Effector memory CD8-positive, alpha-beta T cell (primary cell): Measurements from ENCODE around the gene BMPR2.
"Not testable (repeated sequence)": the region's sequence is repeated elsewhere in the genome, so short reads cannot be mapped to it uniquely, and the experiment has no call there.

Experiments
- ATAC-seq: fragments of 150-1000 bp; cut with Tn5 transposase; replicated peaks from 2 replicates; pipeline ENCODE4 v1.10.0; 2021; ENCODE audit warnings: mild to moderate bottlenecking, moderate library complexity
- DNase-seq, 3 experiments: peaks; one replicate each; pipeline ENCODE4 v3.0.0; 2021
- H3K27ac Mint-ChIP-seq, 2 donors: one replicate each; pipeline ENCODE4 v1.8.0; 2022; ENCODE audit warnings: mild to moderate bottlenecking in 2 of 2, mixed read lengths in 2 of 2, moderate library complexity in 2 of 2
- H3K27me3 Mint-ChIP-seq, 2 donors: one replicate each; pipeline ENCODE4 v1.8.0; 2022; ENCODE audit warnings: mixed read lengths in 2 of 2
- H3K36me3 Mint-ChIP-seq: one replicate; pipeline ENCODE4 v1.8.0; 2022; ENCODE audit warnings: mild to moderate bottlenecking, moderate library complexity, mixed read lengths; ENCODE audit not compliant: insufficient read depth
- H3K4me1 Mint-ChIP-seq, 2 donors: one replicate each; pipeline ENCODE4 v1.8.0; 2022; ENCODE audit warnings: low read depth in 2 of 2, mixed read lengths in 2 of 2
- H3K4me3 Mint-ChIP-seq, 2 donors: one replicate each; pipeline ENCODE4 v1.8.0; 2022; ENCODE audit warnings: mild to moderate bottlenecking in 2 of 2, mixed read lengths in 2 of 2, moderate library complexity in 2 of 2
- H3K9me3 Mint-ChIP-seq, 2 donors: one replicate each; pipeline ENCODE4 v1.8.0; 2022; ENCODE audit warnings: mixed read lengths in 2 of 2

The BMPR2 gene

DNA sequence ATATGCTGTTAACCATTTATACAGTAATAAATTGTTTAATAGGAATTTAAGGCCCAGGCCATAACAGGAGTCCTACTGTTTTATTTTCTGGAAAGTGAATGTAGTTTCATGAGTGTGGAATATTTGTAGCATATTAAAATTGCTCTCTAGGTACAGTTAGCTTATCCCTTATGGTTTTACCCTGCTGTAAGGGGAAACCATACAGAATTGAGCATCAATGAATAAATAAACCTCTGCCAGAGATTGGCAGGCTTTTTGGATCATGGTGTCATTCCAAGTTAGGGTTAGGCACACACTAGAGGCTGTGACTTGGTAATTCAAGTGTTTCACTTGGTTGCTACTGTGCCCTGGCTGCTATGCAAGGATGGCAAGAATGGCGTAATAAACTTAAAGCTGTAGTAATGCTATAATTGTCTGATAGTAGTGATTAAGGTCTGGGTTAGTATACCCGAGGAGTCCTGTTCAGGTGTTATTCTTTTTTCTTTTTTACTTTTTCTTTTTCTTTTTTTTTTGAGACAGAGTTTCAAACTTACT lies 30.4 kb downstream of the BMPR2 start:
- Mint-ChIP-seq H3K36me3 (peaks cover 5% of the 10 kb centered on the region), H3K4me1 (peaks cover 0 to 5% of the 10 kb centered on the region in 2 donors), H3K27me3 (no peaks in the 10 kb centered on the region), H3K27ac (no peak overlapping the region), H3K4me3 (no peak overlapping the region), H3K9me3 (no peaks in the 10 kb centered on the region)
- no peak for ATAC-seq
- DNase-seq = no peak

DNA sequence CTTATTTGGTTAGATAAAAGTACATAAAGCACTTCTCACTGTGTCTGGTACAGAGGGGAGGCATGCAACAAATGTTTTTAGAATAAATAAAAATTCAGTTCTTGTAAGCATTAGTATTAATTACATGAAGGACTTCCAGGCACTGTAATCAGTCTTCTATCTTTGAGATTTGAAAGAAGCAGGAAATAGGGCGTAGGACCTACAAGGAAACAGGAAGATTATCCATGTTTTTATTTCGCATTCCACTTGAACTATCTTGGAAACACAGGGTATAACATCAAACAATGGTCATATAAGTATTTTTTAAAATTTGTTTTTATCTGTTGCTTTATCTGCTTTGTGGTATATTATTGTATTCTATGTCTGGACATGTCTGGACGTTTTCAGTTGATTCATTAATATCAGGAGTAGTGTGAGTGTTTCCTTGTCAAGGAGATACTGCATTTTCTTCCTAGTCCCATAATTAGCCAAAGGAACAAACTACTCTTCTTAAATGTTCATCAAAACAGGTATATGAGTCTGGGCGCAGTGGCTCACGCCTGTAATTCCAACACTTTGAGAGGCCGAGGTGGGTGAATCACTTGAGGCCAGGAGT lies 32.5 kb downstream of the BMPR2 start:
- H3K36me3 Mint-ChIP-seq = peaks cover 5% of the 10 kb centered on the region
- H3K27me3 Mint-ChIP-seq = no peaks in the 10 kb centered on the region
- ATAC-seq (no peak), DNase-seq (no peak)
- H3K27ac Mint-ChIP-seq = no peak overlapping the region
- peaks cover 3 to 4% of the 10 kb centered on the region in 2 donors for H3K4me1 Mint-ChIP-seq
- H3K9me3 Mint-ChIP-seq = no peaks in the 10 kb centered on the region
- no peak overlapping the region for H3K4me3 Mint-ChIP-seq

DNA sequence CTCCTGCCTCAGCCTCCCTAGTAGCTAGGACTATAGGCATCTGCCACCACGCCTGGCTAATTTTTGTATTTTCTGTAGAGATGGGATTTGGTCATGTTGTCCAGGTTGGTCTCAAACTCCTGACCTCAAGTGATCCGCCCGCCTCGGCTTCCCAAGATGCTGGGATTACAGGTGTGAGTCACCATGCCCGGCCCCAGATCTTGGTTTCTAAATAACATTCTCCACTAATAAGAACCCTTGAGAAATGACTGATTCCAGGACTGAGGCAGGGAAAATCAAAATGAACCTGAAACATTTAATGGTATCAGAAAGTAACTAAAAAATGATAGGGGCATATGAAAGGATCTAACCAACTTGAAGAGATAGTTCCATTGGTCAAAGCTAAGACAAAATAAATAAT lies 34.0 kb downstream of the BMPR2 start:
- H3K27ac Mint-ChIP-seq = no peak overlapping the region
- H3K4me3 Mint-ChIP-seq = no peak overlapping the region
- DNase-seq = no peak
- H3K4me1 Mint-ChIP-seq = peaks cover 1 to 4% of the 10 kb centered on the region in 2 donors
- peaks cover 5% of the 10 kb centered on the region for H3K36me3 Mint-ChIP-seq
- ATAC-seq = no peak
- H3K9me3 Mint-ChIP-seq = no peaks in the 10 kb centered on the region
- no peaks in the 10 kb centered on the region for H3K27me3 Mint-ChIP-seq

DNA sequence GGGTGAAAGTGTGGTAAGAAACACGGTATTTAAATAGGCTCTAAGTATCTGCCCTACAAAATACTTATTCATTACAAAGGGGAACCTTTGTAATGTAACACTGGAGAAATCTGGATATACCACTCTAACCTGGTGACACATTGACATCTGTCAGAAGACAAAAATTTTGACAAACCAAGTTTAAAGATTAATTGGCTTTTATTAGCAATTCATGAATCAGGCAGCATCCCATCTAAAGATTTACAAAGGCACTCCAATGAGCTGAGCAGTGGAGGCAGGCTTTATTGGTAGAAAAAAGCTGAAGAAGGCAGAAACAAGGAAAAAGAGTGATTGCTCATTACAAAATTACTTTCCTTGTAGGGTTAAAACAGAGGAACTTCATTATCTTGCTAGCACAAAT lies 35.0 kb downstream of the BMPR2 start:
- DNase-seq = no peak
- Mint-ChIP-seq H3K9me3 (no peaks in the 10 kb centered on the region), H3K27me3 (no peaks in the 10 kb centered on the region), H3K27ac (no peak overlapping the region), H3K4me1 (peaks cover 3 to 8% of the 10 kb centered on the region in 2 donors), H3K36me3 (peaks cover 5% of the 10 kb centered on the region), H3K4me3 (no peak overlapping the region)
- ATAC-seq = no peak

DNA sequence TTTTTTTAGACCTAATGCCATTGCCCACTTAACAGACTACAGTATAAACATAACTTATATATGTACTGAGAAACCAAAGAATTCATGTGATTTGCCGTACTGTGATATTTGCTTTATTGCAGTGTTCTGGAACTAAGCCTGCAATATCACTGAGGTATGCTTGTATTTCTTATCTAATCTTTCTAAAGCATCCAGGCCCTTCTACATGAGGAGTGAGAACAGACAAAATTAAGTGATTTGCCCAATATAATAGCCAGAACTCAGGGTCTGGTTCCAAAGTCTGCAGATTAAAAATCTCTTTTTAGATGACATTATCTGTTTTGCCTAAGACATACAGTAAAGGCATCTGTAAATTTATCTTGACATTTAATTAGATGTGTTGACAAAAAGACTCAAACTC lies 41.9 kb downstream of the BMPR2 start:
- H3K4me1 Mint-ChIP-seq = peaks cover 2 to 16% of the 10 kb centered on the region in 2 donors
- H3K9me3 Mint-ChIP-seq = no peaks in the 10 kb centered on the region
- peaks cover 11% of the 10 kb centered on the region for H3K36me3 Mint-ChIP-seq
- ATAC-seq (no peak), DNase-seq (no peak)
- no peaks in the 10 kb centered on the region for H3K27me3 Mint-ChIP-seq
- H3K4me3 Mint-ChIP-seq = no peak overlapping the region
- no peak overlapping the region for H3K27ac Mint-ChIP-seq

DNA sequence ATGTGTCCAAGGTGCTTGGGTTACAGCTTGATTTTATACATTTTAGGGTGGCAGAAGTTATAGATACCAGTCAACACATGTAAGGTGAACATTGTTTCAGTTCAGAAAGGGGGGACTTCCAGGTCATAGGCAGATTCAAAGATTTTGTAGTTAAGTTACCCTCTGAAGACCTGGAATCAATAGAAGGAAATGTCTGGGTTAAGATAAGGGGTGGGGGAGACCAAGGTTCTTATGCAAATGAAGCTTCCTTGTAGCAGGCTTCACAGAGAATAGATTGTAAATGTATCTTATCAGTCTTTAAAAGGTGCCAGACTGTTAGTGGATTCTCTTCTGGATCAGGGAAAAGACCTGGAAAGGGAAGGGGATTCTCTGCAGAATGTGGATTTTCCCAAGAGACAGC lies 42.4 kb downstream of the BMPR2 start:
- H3K9me3 Mint-ChIP-seq = no peaks in the 10 kb centered on the region
- peaks cover 2 to 13% of the 10 kb centered on the region in 2 donors for H3K4me1 Mint-ChIP-seq
- H3K27ac Mint-ChIP-seq = no peak overlapping the region
- no peak overlapping the region for H3K4me3 Mint-ChIP-seq
- DNase-seq = no peak
- H3K27me3 Mint-ChIP-seq = no peaks in the 10 kb centered on the region
- ATAC-seq = no peak
- peaks cover 11% of the 10 kb centered on the region for H3K36me3 Mint-ChIP-seq

DNA sequence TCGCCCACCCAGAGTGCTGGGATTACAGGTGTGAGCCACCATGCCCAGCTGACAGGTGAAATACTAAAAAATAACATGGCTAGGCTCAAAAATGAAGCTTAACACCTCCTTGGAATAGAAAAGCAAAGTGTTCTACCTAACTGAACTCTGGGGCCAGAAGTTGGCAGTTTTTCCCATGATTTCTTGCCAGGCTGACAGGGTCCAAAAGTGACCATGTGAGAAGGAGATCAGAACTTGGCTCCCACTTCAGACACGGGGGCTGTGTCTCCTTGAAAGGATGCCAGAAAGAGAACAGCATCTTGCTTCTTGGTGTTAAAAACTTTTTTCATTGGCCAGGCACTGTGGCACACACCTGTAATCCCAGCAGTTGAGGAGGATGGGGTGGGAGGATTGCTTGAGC lies 47.0 kb downstream of the BMPR2 start:
- H3K4me3 Mint-ChIP-seq = no peak overlapping the region

DNA sequence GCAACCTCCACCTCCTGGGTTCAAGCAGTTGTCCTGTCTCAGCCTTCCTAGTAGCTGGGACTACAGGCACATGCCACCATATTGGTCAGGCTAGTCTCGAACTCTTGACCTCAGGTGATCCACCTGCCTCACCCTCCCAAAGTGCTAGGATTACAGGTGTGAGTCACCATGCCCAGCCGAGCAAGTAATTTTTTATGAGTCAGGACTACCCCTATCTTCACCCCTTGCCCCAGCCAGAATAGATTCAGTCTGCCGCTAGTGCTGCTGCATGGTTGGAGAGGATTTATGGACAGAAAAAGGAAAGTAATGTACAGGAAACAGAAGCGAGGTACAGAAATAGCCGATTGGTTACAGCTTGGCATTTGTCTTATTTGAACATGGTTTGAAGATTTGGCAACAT lies 48.9 kb downstream of the BMPR2 start:
- Mint-ChIP-seq H3K9me3 (no peaks in the 10 kb centered on the region), H3K36me3 (no peaks in the 10 kb centered on the region), H3K27me3 (no peaks in the 10 kb centered on the region), H3K4me3 (no peak overlapping the region), H3K4me1 (peaks cover 3 to 14% of the 10 kb centered on the region in 2 donors), H3K27ac (peak overlapping the region in 1 of 2 donors; percentile 41)
- DNase-seq (no peak), ATAC-seq (no peak)

More for the DNA sequence above, 47.0 kb downstream of the BMPR2 start:
- DNase-seq = no peak
- Mint-ChIP-seq H3K27ac (no peak overlapping the region), H3K9me3 (no peaks in the 10 kb centered on the region), H3K4me1 (peaks cover 3 to 9% of the 10 kb centered on the region in 2 donors), H3K27me3 (no peaks in the 10 kb centered on the region), H3K36me3 (no peaks in the 10 kb centered on the region)
- ATAC-seq = no peak

DNA sequence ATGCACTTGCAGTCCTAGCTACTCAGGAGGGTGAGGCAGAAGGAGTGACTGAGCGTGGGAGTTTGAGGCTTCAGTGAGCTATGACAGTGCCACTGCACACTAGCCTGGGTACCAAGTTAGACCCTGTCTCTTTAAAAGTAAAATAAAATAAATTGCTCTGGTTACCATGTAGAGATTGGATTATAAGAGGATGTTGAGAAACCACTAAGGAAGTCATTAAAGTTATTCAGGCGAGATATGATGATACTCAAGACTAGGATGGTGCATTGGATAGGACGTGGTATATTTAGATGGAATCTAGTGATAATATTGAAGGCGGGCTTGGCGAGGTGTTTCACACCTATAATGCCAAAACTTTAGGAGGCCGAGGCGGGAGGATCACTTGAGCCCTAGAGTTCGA lies 50.6 kb downstream of the BMPR2 start:
- Mint-ChIP-seq H3K27ac (no peak overlapping the region), H3K9me3 (no peaks in the 10 kb centered on the region), H3K4me3 (no peak overlapping the region), H3K27me3 (no peaks in the 10 kb centered on the region), H3K36me3 (no peaks in the 10 kb centered on the region), H3K4me1 (peaks cover 3 to 14% of the 10 kb centered on the region in 2 donors)
- ATAC-seq = no peak
- DNase-seq = no peak

DNA sequence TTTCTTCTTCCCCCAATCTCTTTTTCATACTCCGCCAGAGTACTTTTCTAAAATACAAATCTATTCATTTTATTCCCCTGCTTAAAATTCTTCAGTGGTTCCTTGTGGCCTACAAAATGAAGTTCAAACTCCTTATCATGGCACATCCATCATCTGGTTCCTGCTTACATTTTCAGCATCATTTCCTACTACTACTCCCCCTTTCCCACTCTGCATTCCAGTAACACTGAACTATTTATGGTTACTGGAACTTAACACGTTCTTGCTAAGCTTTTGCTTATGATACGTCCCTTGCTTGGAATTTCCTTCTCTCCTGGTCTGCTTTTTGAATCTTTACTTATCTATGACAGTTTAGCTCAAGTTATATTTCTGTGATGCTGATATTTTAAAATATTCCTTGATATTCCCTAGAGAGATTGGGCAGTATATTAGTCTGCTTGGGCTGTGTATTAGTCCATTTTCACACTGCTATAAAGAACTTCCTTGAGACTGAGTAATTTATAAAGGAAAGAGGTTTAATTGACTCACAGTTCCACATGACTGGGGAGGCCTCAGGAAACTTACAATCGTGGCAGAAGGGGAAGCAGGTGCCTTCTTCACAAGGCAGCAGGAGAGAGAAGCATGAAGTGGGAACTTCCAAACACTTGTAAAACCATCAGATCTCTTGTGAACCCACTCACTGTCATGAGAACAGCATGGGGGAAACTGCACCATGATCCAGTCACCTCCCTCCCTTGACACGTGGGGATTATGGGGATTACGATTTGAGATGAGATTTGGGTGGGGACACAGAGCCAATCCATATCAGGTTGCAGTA lies 53.2 kb downstream of the BMPR2 start:
- peaks cover 3 to 14% of the 10 kb centered on the region in 2 donors for H3K4me1 Mint-ChIP-seq
- ATAC-seq = no peak
- no peak overlapping the region for H3K4me3 Mint-ChIP-seq
- no peak for DNase-seq
- no peaks in the 10 kb centered on the region for H3K9me3 Mint-ChIP-seq
- no peaks in the 10 kb centered on the region for H3K27me3 Mint-ChIP-seq
- no peaks in the 10 kb centered on the region for H3K36me3 Mint-ChIP-seq
- no peak overlapping the region for H3K27ac Mint-ChIP-seq

DNA sequence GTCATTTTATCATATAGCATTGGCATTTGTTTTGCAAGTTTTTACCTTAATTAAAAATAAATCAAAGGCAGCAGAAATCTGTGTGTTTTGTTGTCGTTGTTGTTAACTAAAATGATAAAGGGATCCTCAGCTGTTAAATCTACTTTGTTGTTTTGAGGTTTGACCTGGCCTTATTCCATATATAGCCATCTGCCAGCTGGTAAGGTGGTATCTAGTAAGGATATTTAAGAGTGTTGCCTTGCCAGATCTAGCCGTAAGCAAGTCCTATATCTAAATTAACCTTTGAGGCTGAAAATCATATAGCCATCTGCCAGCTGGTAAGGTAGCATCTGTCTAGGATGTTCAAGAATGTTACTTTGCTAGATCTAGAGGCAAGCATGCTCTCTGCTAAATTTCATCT lies 56.6 kb downstream of the BMPR2 start:
- DNase-seq (no peak), ATAC-seq (no peak)
- no peaks in the 10 kb centered on the region for H3K9me3 Mint-ChIP-seq
- peaks cover 0 to 9% of the 10 kb centered on the region in 2 donors for H3K4me1 Mint-ChIP-seq
- H3K36me3 Mint-ChIP-seq = no peaks in the 10 kb centered on the region
- no peaks in the 10 kb centered on the region for H3K27me3 Mint-ChIP-seq
- no peak overlapping the region for H3K27ac Mint-ChIP-seq
- no peak overlapping the region for H3K4me3 Mint-ChIP-seq

DNA sequence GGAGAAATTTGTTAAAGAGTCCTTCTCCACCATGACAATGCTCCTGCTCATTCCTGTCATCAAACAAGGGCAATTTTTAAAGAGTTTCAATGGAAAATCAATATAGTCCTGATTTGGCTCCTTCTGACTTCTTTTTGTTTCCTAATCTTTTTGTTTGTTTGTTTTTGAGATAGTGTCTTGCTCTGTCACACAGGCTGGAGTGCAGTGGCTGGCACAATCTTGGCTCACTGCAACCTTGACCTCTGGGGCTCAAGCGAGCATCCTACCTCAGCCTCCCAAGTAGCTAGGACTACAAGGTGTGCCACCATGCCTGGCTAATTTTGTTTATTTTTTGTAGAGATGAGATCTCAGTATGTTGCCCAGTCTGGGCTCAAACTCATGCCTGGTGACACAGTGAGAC lies 58.3 kb downstream of the BMPR2 start:
- H3K9me3 Mint-ChIP-seq = no peaks in the 10 kb centered on the region
- no peak overlapping the region for H3K27ac Mint-ChIP-seq
- H3K27me3 Mint-ChIP-seq = no peaks in the 10 kb centered on the region
- peaks cover 0 to 5% of the 10 kb centered on the region in 2 donors for H3K4me1 Mint-ChIP-seq
- no peak for DNase-seq
- ATAC-seq = no peak
- H3K36me3 Mint-ChIP-seq = no peaks in the 10 kb centered on the region
- no peak overlapping the region for H3K4me3 Mint-ChIP-seq

DNA sequence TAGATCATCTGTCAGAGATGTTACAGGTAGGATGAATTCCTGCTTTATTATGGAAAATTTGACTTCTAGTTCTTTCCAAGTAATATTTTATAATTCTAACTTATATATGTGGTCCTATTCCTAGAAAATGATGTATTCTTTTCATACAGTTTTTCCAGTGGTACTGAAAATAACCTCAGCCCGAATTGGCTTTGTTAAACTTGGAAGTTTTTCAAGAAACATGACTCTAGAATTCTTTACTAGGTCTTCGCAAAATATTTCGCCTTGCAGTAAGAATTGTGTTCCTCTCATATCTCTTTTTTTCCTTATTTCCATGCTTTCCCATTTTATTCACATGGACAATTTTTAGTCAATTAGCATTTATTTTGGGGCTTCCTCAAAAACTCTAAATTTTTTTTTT lies 60.5 kb downstream of the BMPR2 start:
- Mint-ChIP-seq H3K9me3 (no peaks in the 10 kb centered on the region), H3K27me3 (no peaks in the 10 kb centered on the region), H3K27ac (no peak overlapping the region), H3K36me3 (peaks cover 6% of the 10 kb centered on the region), H3K4me1 (peaks cover 0 to 4% of the 10 kb centered on the region in 2 donors), H3K4me3 (no peak overlapping the region)
- ATAC-seq = no peak
- no peak for DNase-seq

DNA sequence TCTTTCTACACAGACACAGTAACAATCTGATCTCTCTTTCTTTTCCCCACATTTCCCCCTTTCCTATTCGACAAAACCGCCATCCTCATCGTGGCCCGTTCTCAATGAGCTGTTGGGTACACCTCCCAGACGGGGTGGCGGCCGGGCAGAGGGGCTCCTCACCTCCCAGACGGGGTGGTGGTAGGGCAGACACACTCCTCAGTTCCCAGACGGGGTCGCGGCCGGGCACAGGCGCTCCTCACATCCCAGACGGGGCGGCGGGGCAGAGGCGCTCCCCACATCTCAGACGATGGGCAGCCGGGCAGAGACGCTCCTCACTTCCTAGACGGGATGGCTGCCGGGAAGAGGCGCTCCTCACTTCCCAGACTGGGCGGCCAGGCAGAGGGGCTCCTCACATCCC lies 64.0 kb downstream of the BMPR2 start:
- H3K27ac Mint-ChIP-seq, H3K27me3 Mint-ChIP-seq, H3K4me3 Mint-ChIP-seq, DNase-seq, H3K9me3 Mint-ChIP-seq, ATAC-seq, H3K36me3 Mint-ChIP-seq, H3K4me1 Mint-ChIP-seq: not testable (repeated sequence)
